ENCODE data around the gene CFAP119. TPM values are rescaled to one million over a fixed set of nuclear protein-coding genes. Genes with fewer than 3 reads are reported as not detected.

Gene CFAP119
- total RNA-seq, 1 donor, result 1.3 TPM

DNA sequence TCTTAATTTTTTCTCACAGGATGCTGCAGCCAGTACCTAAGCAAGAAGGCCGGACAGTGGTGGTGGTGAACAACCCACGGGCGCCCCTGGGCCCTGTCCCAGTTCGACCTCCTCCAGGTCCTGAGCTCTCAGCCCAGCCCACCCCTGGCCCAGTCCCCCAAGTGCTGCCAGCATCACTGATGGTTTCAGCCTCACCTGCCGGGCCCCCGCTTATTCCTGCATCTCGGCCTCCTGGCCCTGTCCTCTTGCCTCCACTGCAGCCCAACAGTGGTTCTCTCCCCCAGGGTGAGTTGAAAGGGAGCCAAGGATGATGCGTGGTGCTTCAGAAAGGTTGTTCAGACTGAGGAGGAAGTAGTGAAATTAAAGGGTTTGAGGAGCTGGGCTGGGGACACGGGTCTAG is 41.2 kb downstream of the CFAP119 start:
- no peak overlapping the region for H3K4me3 ChIP-seq (ENCODE audit: low read depth, low read length)
- no peak for DNase-seq (ENCODE audit: low read depth)
- TF ChIP-seq, protein P1, sequence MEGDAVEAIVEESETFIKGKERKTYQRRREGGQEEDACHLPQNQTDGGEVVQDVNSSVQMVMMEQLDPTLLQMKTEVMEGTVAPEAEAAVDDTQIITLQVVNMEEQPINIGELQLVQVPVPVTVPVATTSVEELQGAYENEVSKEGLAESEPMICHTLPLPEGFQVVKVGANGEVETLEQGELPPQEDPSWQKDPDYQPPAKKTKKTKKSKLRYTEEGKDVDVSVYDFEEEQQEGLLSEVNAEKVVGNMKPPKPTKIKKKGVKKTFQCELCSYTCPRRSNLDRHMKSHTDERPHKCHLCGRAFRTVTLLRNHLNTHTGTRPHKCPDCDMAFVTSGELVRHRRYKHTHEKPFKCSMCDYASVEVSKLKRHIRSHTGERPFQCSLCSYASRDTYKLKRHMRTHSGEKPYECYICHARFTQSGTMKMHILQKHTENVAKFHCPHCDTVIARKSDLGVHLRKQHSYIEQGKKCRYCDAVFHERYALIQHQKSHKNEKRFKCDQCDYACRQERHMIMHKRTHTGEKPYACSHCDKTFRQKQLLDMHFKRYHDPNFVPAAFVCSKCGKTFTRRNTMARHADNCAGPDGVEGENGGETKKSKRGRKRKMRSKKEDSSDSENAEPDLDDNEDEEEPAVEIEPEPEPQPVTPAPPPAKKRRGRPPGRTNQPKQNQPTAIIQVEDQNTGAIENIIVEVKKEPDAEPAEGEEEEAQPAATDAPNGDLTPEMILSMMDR (IDR thresholded peaks at IDR 0.05; ENCODE audit: insufficient read depth, low read depth, low read length), result no peak

DNA sequence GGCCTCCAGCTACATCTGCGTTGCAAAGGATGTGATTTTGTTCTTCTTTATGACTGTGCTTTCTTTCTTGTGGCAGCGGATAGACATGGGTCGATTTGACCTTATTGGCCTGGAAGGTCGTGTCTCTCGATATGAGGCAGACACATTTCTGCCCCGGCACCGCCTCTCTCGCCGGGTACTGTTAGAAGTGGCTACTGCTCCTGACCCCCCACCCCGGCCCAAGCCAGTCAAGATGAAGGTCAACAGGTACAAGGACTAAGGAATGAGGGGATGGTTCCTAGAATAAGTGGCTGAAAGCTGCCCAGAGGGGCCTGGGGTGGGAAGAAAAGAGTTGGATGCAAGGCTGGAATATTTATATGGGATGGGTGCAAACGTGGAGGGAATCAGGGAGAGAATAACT is 41.8 kb downstream of the CFAP119 start:
- no peak for DNase-seq (ENCODE audit: low read depth)
- TF ChIP-seq, protein P1 (IDR thresholded peaks at IDR 0.05; ENCODE audit: insufficient read depth, low read depth, low read length), result no peak

DNA sequence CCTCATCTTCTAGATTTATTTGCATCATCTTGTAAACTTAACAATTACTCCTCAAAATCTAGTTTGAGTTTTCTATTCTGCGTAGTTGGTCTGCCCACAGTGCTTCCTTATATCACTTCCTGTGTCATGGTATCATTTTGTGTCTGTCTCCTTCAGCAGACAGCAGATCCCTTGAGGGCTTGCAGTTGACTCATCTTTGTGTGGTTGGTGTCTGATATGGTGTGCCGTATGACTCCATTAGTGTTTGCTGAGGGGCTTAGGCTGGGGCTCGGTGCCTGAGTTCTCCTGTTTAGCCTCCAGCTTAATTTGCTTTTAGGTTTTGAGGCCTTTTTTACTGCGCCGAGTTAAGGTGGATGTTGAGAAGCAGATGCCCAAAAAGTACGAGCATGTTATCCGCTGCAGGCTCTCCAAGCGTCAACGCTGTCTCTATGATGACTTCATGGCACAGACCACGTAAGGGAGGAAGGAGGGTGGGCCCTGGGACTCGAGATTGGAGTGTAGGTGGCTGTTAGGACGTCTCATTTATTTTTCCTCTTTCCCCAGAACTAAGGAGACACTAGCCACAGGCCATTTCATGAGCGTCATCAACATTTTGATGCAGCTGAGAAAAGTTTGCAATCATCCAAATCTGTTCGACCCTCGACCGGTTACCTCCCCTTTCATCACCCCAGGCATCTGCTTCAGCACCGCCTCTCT is 46.0 kb downstream of the CFAP119 start:
- peak; percentile 47 for DNase-seq (ENCODE audit: low read depth)
- TF ChIP-seq, protein P1 (IDR thresholded peaks at IDR 0.05; ENCODE audit: insufficient read depth, low read depth, low read length), result no peak
- no peak overlapping the region for H3K4me3 ChIP-seq (ENCODE audit: low read depth, low read length)

More for the DNA sequence above, 41.8 kb downstream of the CFAP119 start:
- no peak overlapping the region for H3K4me3 ChIP-seq (ENCODE audit: low read depth, low read length)

DNA sequence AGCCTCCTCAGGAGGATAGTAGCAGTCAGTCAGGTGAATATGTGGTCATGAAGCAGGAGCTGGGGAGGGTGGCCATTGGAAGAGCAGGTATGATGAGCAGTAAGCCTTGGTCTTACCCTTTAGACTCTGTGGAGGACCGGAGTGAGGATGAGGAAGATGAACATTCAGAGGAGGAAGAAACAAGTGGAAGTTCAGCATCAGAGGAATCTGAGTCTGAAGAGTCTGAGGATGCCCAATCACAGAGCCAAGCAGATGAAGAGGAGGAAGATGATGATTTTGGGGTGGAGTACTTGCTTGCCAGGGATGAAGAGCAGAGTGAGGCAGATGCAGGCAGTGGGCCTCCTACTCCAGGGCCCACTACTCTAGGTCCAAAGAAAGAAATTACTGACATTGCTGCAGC is 50.1 kb downstream of the CFAP119 start:
- no peak for DNase-seq (ENCODE audit: low read depth)
- no peak overlapping the region for H3K4me3 ChIP-seq (ENCODE audit: low read depth, low read length)
- TF ChIP-seq, protein P1 (IDR thresholded peaks at IDR 0.05; ENCODE audit: insufficient read depth, low read depth, low read length), result no peak

DNA sequence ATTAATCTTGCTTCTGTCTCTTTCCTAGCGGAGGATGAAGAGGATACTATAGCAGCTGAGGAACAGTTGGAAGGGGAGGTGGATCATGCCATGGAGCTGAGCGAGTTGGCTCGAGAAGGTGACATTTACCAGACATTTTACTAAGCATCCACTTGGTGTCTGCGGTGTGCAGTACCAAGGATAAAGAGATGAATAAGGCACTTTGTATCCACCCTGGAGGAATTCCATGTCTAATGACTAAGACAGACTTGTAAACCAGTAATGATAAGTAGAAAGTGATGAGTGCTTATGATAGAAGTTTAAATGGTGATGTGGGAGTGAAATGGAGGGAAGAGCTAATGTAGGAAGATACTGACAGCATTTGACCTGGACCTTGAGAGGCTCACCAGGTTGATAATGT is 50.9 kb downstream of the CFAP119 start:
- TF ChIP-seq, protein P1 (IDR thresholded peaks at IDR 0.05; ENCODE audit: insufficient read depth, low read depth, low read length), result no peak
- H3K4me3 ChIP-seq (ENCODE audit: low read depth, low read length), result no peak overlapping the region
- DNase-seq (ENCODE audit: low read depth), result no peak

Small RNA genes lying within 50 kb of the gene (small RNA-seq; reads per million reads assigned to genes)
- gene SNORA30, result 479 reads per million, percentile 98 among the genes with 10 or more reads in this experiment

Other genes starting within 250 kb of the CFAP119 start
- 19.0 and 22.0 TPM in 2 replicates for gene ZNF768, start 235.5 kb downstream of the CFAP119 start, total RNA-seq
- gene ZNF747, start 227.2 kb downstream of the CFAP119 start, total RNA-seq, result 11.7 and 12.6 TPM in 2 replicates
- gene ZNF764, start 203.7 kb downstream of the CFAP119 start, total RNA-seq, result 4.3 and 6.1 TPM in 2 replicates
- gene ZNF688, start 190.3 kb downstream of the CFAP119 start, total RNA-seq, result 6.5 and 12.9 TPM in 2 replicates
- 9.7 and 13.0 TPM in 2 replicates for gene ZNF785, start 176.4 kb downstream of the CFAP119 start, total RNA-seq
- 6.9 and 7.4 TPM in 2 replicates for gene ZNF689, start 151.7 kb downstream of the CFAP119 start, total RNA-seq
- 5.2 and 5.6 TPM in 2 replicates for gene PRR14, start 111.1 kb downstream of the CFAP119 start, total RNA-seq
- 30.2 and 30.3 TPM in 2 replicates for gene FBRS, start 103.6 kb downstream of the CFAP119 start, total RNA-seq
- gene SRCAP, start 62.9 kb downstream of the CFAP119 start, total RNA-seq, result 15.1 and 16.8 TPM in 2 replicates
- 22.2 and 26.3 TPM in 2 replicates for gene PHKG2, start 13.6 kb downstream of the CFAP119 start, total RNA-seq
- 68.9 and 88.9 TPM in 2 replicates for gene RNF40, start 260 bp upstream of the CFAP119 start, total RNA-seq
- gene ZNF629, start 25.1 kb upstream of the CFAP119 start, total RNA-seq, result 19.4 and 21.6 TPM in 2 replicates
- gene BCL7C, start 132.0 kb upstream of the CFAP119 start, total RNA-seq, result 35.0 and 51.2 TPM in 2 replicates
- gene CTF1, start 134.6 kb upstream of the CFAP119 start, total RNA-seq, result 3.2 and 3.5 TPM in 2 replicates
- gene FBXL19, start 161.5 kb upstream of the CFAP119 start, total RNA-seq, result 26.8 and 29.3 TPM in 2 replicates
- 43.6 and 45.7 TPM in 2 replicates for gene ORAI3, start 187.0 kb upstream of the CFAP119 start, total RNA-seq
- 3.5 and 8.1 TPM in 2 replicates for gene SETD1A, start 195.7 kb upstream of the CFAP119 start, total RNA-seq
- 24.8 and 26.8 TPM in 2 replicates for gene HSD3B7, start 223.1 kb upstream of the CFAP119 start, total RNA-seq
- gene STX1B, start 248.6 kb upstream of the CFAP119 start, total RNA-seq, result 2.2 and 2.6 TPM in 2 replicates

Data from fibroblast of villous mesenchyme (primary cell).